CD4-positive, alpha-beta T cell treated with Interleukin-4 for 1 hour (primary cell): ENCODE results near the gene DDOST.
"Not testable (repeated sequence)": the region's sequence is repeated elsewhere in the genome, so short reads cannot be mapped to it uniquely, and the experiment has no call there.

ENCODE experiments used
- DNase-seq, 2 donors: peaks; one replicate each; pipeline ENCODE4 v3.0.0-alpha.2; 2020 to 2022

The DDOST gene

DNA sequence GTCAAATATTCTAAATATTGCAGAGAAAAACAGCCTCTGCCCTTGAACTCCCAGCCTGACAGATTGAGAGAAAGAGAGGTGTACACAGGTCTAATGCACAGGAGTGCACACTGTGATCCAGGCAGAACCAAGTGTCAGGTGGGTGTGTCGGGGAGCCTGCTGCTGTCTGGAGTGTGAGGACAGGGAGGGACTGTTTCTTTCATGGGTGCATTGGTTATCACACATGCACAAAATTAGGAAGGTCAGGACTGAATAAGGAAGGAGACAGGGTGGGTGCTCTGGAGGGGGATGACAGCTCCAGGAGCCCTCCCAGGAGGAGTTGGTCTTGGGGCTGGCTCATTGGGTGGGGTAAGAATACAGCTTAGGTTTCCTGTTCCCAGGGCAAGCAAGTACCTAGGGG, 41.2 kb downstream of the DDOST start:
- no peak for DNase-seq

DNA sequence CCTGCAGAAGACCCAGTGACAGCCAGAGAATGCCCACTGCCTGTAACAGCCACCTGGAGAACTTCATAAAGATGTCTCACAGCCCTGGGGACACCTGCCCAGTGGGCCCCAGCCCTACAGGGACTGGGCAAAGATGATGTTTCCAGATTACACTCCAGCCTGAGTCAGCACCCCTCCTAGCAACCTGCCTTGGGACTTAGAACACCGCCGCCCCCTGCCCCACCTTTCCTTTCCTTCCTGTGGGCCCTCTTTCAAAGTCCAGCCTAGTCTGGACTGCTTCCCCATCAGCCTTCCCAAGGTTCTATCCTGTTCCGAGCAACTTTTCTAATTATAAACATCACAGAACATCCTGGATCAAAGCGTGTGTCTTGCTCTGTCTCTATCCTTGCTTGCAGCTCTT, 42.6 kb downstream of the DDOST start:
- no peak for DNase-seq

DNA sequence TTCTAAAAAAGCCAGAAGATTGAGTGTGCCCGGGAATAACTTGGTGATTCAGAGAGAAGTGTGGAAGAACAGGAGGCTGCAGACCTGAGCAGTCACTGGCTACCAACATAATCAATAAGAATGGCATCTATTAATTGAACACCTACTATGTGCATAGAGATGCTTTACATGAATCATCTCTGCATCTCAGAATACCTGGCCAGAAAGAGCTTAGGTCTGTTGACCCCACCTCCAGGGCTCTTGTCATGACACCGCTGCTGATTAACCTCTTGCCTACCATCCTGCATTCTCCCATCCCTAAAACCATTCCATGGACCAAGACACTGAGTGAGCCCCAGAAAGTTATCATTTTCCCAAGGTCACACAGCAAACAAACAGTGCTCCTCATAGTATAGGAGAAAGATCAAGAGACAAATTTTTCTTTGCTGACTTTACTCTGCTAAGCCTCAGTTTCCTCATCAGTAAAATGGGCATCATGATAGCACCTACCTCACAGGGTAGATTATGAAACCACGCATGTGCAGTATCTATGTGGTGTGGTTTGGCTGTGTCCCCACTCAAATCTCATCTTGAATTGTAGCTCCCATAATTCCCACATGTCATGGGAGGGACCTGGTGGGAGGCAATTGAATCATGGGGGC, 44.2 kb downstream of the DDOST start:
- DNase-seq: no peak

DNA sequence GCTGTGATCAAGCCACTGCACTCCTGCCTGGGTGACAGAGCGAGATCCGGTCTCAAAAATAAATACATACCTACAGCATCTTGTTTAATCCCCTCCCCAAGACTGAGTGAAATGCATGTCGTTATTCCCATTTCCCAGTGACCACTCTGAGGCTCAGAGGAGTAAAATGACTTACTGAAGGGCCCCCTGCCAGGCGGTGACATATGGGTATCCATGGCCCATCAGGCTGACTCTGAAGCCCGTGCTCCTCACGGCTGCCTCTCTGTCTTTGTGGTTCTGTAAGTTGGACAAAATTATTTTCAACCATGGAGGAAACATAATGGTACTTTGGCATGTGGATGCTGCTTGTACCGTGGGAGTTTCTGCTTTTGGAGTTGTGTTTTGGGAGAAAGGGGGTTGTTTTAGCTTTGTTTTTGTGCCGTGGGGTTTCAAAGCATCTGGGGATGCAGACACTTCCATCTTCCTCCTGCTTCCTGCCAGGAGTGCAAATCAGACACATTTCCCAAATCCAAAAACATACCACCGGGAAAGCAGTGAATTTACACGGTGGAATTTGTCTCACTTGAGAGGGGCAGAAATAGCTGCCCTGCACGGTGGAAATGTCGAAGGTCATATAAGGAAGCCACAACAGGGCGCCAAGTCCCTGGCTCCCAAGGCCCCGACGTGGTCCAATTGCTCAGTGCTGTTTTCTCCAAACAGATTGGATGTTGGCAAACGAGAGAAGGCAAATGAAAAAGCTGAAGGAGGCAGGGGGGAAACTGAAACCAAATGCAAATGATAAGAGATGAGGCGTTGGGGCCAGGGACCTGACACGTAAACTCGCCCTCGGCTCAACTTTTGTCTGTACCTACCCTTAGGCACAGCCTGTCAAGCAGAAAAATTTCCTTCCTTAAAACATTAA, 45.0 kb downstream of the DDOST start:
- no peak for DNase-seq

DNA sequence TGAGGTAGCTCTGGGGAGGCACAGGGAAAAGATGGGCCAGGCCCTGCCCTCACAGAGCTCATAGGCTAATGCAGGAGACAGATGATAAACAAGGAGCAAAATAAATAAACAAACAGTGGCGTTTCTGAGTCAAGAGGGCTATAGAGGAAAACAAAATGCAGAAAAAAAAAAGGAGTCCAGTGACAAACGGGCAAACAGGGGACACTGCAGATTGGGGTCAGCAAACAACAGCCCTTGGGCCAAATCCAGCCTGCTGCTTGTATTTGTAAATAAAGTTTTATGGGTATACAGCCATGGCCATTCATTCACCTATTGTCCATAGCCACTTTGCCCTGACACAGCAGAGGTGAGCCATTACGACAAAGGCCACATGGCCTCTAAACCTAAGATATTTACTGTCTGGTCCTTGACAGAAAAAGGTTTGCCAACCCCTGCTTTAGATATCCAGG, 47.0 kb downstream of the DDOST start:
- DNase-seq: no peak

DNA sequence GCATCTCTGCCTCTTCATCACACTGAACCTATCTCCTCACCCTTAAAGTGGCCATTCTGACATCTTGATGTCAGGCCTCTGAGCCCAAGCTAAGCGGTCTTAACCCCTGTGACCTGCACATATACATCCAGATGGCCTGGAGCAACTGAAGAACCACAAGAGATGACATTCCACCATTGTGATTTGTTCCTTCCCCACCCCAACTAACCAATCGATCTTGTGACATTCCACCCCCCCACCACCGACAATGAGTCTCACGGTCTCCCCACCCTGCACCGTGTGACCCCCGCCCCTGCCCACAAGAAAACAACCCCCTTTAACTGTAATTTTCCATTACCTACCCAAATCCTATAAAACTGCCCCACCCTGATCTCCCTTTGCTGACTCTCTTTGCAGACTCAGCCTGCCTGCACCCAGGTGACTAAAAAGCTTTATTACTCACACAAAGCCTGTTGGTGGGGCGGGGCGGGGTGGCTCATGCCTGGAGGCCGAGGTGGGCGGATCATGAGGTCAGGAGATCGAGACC, 48.9 kb downstream of the DDOST start:
- no peak for DNase-seq

DNA sequence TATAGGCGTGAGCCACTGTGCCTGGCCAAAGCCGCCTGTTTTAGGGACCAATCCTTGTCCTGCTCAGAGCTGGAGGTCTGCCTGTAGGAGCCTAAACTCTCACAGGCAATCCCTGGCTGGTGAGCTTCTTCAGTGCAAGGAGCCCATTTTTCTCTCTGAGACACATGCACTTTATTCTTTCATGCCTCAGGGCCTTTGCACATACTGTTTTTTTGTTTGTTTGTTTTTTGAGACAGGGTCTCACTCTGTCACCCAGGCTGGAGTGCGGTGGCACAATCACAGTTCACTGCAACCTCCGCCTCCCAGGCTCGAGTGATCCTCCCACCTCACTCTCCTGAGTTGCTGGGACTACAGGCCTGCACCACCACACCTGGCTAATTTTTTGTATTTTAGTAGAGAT, 49.5 kb downstream of the DDOST start:
- no peak for DNase-seq

DNA sequence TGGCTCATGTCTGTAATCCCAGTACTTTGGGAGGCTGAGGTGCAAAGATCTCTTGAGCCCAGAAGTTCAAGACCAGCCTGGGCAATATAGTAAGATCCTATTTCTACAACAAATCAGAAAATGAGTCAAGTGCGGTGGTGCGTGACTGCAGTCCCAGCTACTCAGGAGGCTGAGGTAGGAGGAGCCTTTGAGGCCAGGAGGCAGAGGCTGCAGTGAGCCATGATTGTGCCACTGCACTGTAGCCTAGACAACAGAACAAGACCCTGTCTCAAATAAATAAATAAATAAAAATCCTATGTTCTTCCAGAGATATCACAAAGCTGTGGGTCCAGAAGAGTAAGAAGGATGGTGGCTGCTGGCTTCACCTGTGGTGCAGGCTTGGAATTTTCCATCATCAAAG, 50.2 kb downstream of the DDOST start:
- DNase-seq: no peak

DNA sequence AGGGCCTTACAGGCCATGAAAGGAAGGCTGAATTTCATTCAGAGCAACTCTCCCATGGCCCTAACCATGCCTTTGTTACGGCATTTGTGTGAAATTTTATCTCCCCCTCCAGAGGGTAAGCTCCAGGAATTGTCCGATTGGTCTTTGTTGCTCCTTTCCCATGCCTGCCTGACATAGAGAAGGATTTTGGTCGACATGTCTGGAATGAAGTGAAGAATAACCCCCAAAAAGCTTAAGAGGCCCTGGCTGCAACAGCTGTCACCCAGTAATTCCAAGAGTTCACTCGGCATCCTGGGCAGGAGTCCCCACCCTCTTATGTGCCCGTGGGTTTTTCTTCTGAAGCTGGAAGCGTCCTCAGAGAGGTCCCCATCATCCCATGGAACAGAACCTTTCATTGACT, 51.6 kb downstream of the DDOST start:
- DNase-seq: no peak

DNA sequence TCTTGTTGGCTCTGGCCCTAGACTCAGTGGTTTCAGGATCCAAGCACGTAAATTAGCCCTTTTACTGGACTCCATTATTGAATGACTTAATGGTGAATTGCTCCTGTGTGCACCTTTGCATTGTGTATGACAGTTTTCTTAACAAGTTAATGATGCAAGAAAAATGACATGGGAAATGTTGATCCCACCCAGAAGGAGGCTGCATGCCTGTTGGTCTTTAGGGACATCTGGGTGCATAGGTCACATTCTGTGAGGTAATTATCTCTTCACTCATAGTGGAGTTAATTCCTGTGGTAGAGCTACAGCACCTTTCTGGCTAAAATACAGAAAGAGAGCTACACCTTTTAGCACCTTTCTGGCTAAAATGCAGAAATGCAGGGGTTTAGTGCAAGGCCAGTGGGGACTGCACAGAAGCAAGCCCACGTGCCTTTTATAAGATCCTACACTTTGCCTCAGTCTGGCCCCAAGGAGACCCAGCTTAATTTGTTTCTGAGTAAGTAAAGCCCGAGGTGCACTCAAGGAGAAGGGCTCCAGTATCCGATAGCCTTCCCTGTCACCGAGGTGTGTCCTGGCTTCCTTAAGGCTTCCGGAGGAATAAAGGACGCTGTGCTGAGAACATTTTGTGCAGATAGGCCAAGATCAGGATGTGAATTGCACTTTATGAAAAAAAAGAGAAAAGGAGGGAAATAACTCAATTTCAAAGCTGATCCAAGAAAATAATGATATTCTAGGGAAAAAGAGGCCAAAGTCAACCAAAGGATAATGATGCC, 54.2 kb downstream of the DDOST start:
- not testable (repeated sequence) for DNase-seq

DNA sequence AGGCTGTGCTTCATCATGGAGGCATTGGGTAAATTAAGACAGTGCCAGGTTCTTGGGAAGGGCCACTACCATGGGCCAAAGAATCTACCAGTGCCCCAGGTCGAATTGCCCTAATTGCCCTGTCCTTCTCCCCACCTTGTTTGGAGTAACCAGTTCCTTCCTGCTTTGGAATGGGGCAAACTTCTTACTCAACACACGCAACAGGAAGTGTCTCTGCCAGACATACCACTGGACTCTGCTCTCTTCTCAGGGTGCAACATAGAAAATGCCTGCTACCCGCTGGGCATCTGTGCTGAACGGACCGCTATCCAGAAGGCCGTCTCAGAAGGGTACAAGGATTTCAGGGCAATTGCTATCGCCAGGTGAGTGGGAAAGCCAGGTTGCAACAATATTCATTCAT, 56.5 kb downstream of the DDOST start:
- DNase-seq: no peak

DNA sequence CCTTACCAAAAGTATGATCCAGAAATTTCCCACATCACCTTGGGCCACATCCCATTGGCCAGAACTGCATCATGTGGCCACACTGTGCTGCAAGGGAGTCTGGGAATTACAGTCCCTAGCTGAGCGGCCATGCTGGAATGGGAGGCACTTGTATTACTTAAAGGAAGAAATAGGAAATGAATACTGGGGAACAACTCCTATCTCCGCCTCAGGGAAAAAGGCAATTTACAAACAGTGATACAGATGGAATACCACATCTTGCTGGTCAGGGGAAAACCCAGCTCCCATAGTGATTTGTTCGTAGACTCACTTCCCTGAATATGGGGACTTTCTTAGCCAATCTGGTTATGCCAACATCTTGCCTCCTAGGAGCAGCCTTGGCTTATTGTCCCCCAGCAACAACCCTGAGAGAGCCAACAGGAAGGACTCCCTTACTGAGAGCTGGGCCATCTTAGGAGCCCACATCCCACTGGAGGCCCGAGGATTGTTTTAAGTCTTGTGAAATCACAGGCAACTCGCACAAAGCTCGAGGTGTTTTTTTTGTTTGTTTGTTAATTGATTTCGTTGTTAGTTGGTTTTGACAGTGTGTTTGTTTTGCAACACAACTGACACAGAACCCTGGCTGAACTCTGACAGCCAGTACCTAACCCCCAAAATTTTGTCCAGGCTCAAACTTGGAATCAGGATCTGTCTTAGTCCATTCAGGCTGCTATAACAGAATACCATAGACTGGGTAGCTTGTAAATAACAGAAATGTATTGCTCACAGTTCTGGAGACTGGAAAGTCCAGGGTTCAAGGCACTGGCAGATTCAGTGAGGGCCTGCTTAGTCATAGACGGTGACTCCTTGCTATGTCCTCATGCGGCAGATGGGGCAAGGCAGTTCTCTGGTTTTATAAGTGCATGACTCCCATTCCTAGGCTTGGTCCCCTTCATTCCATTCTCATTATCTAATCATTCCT, 57.4 kb downstream of the DDOST start:
- peak in 1 of 2 donors; percentile 17 for DNase-seq

DNA sequence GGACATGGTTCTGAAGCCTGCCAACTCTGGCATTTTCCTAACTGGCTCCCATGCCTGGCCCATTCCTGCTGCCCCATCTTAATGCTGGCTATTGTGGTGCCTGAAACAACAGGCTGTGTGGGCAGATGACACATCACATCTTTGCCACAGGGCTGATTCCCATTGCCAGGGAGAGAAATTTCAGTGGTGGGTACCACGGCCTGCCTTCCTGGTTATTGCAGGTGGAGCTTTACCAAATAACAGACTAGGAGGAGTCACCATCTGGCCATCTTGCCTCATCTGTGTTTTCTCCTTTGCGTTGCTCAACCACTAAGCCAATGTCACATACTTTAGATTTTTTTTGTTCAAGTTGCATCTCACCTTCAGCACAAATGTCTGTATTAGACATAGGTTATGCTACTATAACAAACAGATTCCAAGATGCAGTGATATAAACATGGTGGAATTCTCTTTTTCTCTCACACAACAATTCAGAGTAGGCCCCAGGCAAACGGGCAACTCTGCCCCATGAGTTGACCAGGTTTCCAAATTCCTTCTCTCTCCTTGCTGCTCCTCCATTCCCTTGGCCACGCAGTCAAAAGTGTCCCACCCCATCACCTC, 58.2 kb downstream of the DDOST start:
- DNase-seq: no peak
